ENCODE measurements around the gene CLIC3.

CLIC3 gene

GRCh38 chr9:136996361-136997292 is at the start of gene CLIC3:
Gene CLIC3, minus strand, starts transcription at chr9:136996568. Its CDS starts 25 bp downstream, at chr9:136996543.
- H3K36me3 Mint-ChIP-seq (ENCODE audit: low read depth) = peaks cover 22% of the 10 kb centered on the region
- H3K27ac Mint-ChIP-seq = peak within 1 kb of the TSS; percentile 65
- intact Hi-C loops (cut with micrococcal nuclease) = loop anchor here (10.0 kb wide), 1 partner anchor 52 kb away; the partner anchor contains the start of genes C8G and FBXW5
- H3K9me3 Mint-ChIP-seq = no peaks in the 10 kb centered on the region
- peaks cover 47% of the 10 kb centered on the region for H3K27me3 Mint-ChIP-seq
- peaks cover 76% of the 10 kb centered on the region for H3K4me1 Mint-ChIP-seq (ENCODE audit: low read depth)
- H3K4me3 Mint-ChIP-seq = peak within 1 kb of the TSS; percentile 69

- peak overlapping the region; percentile 65 for H3K4me3 Mint-ChIP-seq
- H3K4me1 Mint-ChIP-seq (ENCODE audit: low read depth) = peaks cover 21% of the 10 kb centered on the region
- H3K36me3 Mint-ChIP-seq (ENCODE audit: low read depth) = no peaks in the 10 kb centered on the region
- no peaks in the 10 kb centered on the region for H3K9me3 Mint-ChIP-seq
- peaks cover 83% of the 10 kb centered on the region for H3K27me3 Mint-ChIP-seq
- no peak overlapping the region for H3K27ac Mint-ChIP-seq
- intact Hi-C loops (cut with micrococcal nuclease) = loop anchor here (2.0 to 5.0 kb wide), 2 partner anchors 19 to 182 kb away; partner anchors contain the start of genes CYSRT1 and RNF224
Observed at GRCh38 chr9:137045294-137046087, 49.1 kb upstream of the CLIC3 start.

- Mint-ChIP-seq H3K9me3 (no peaks in the 10 kb centered on the region), H3K27me3 (peaks cover 76% of the 10 kb centered on the region), H3K27ac (no peak overlapping the region)
Observed at GRCh38 chr9:137044502-137045177, 48.3 kb upstream of the CLIC3 start.

GRCh38 chr9:137044037-137044436 is 47.7 kb upstream of the CLIC3 start:
- intact Hi-C loops (cut with micrococcal nuclease) = no loop called here
- no peak overlapping the region for H3K4me3 Mint-ChIP-seq

More at GRCh38 chr9:137044502-137045177, 48.3 kb upstream of the CLIC3 start:
- intact Hi-C loops (cut with micrococcal nuclease) = loop anchor here (5.0 kb wide), 1 partner anchor 183 kb away; the partner anchor contains the start of genes CYSRT1 and RNF224
- Mint-ChIP-seq H3K36me3 (ENCODE audit: low read depth) (no peaks in the 10 kb centered on the region), H3K4me3 (no peak overlapping the region), H3K4me1 (ENCODE audit: low read depth) (peaks cover 21% of the 10 kb centered on the region)

GRCh38 chr9:137042751-137043727 is 46.7 kb upstream of the CLIC3 start:
- H3K4me3 Mint-ChIP-seq = no peak overlapping the region
- H3K4me1 Mint-ChIP-seq (ENCODE audit: low read depth) = peaks cover 27% of the 10 kb centered on the region
- H3K9me3 Mint-ChIP-seq = no peaks in the 10 kb centered on the region
- intact Hi-C loops (cut with micrococcal nuclease) = no loop called here
- peaks cover 66% of the 10 kb centered on the region for H3K27me3 Mint-ChIP-seq
- H3K27ac Mint-ChIP-seq = no peak overlapping the region
- H3K36me3 Mint-ChIP-seq (ENCODE audit: low read depth) = peaks cover 11% of the 10 kb centered on the region

More at GRCh38 chr9:137044037-137044436, 47.7 kb upstream of the CLIC3 start:
- no peaks in the 10 kb centered on the region for H3K9me3 Mint-ChIP-seq
- no peak overlapping the region for H3K27ac Mint-ChIP-seq
- peaks cover 73% of the 10 kb centered on the region for H3K27me3 Mint-ChIP-seq
- H3K36me3 Mint-ChIP-seq (ENCODE audit: low read depth) = peaks cover under 1% of the 10 kb centered on the region
- H3K4me1 Mint-ChIP-seq (ENCODE audit: low read depth) = peaks cover 21% of the 10 kb centered on the region

- Mint-ChIP-seq H3K9me3 (no peaks in the 10 kb centered on the region), H3K27me3 (peaks cover 47% of the 10 kb centered on the region), H3K27ac (no peak overlapping the region), H3K4me1 (ENCODE audit: low read depth) (peaks cover 34% of the 10 kb centered on the region), H3K4me3 (no peak overlapping the region), H3K36me3 (ENCODE audit: low read depth) (peaks cover 30% of the 10 kb centered on the region)
- intact Hi-C loops (cut with micrococcal nuclease) = no loop called here
Observed at GRCh38 chr9:137041124-137041523, 44.8 kb upstream of the CLIC3 start.

GRCh38 chr9:137040568-137040967 is 44.2 kb upstream of the CLIC3 start:
- Mint-ChIP-seq H3K4me1 (ENCODE audit: low read depth) (peaks cover 39% of the 10 kb centered on the region), H3K27me3 (peaks cover 44% of the 10 kb centered on the region), H3K27ac (no peak overlapping the region), H3K4me3 (no peak overlapping the region), H3K9me3 (no peaks in the 10 kb centered on the region), H3K36me3 (ENCODE audit: low read depth) (peaks cover 35% of the 10 kb centered on the region)
- intact Hi-C loops (cut with micrococcal nuclease) = no loop called here

- no peak overlapping the region for H3K4me3 Mint-ChIP-seq
- H3K27me3 Mint-ChIP-seq = peaks cover 36% of the 10 kb centered on the region
- intact Hi-C loops (cut with micrococcal nuclease) = no loop called here
- peaks cover 40% of the 10 kb centered on the region for H3K4me1 Mint-ChIP-seq (ENCODE audit: low read depth)
- no peaks in the 10 kb centered on the region for H3K9me3 Mint-ChIP-seq
- H3K36me3 Mint-ChIP-seq (ENCODE audit: low read depth) = peaks cover 43% of the 10 kb centered on the region
- no peak overlapping the region for H3K27ac Mint-ChIP-seq
Observed at GRCh38 chr9:137039611-137040366, 43.4 kb upstream of the CLIC3 start.

GRCh38 chr9:137038916-137039315 is 42.5 kb upstream of the CLIC3 start:
- Mint-ChIP-seq H3K27ac (no peak overlapping the region), H3K36me3 (ENCODE audit: low read depth) (peaks cover 49% of the 10 kb centered on the region), H3K27me3 (peaks cover 27% of the 10 kb centered on the region), H3K9me3 (no peaks in the 10 kb centered on the region), H3K4me3 (no peak overlapping the region), H3K4me1 (ENCODE audit: low read depth) (peaks cover 40% of the 10 kb centered on the region)
- intact Hi-C loops (cut with micrococcal nuclease) = no loop called here

GRCh38 chr9:137037483-137037882 is 41.1 kb upstream of the CLIC3 start:
- no peak overlapping the region for H3K4me3 Mint-ChIP-seq

GRCh38 chr9:137037035-137037434 is 40.7 kb upstream of the CLIC3 start:
- H3K27ac Mint-ChIP-seq = no peak overlapping the region
- intact Hi-C loops (cut with micrococcal nuclease) = no loop called here
- H3K27me3 Mint-ChIP-seq = peaks cover 11% of the 10 kb centered on the region
- H3K4me1 Mint-ChIP-seq (ENCODE audit: low read depth) = peaks cover 57% of the 10 kb centered on the region
- H3K36me3 Mint-ChIP-seq (ENCODE audit: low read depth) = peaks cover 62% of the 10 kb centered on the region
- no peaks in the 10 kb centered on the region for H3K9me3 Mint-ChIP-seq
- no peak overlapping the region for H3K4me3 Mint-ChIP-seq

More at GRCh38 chr9:137037483-137037882, 41.1 kb upstream of the CLIC3 start:
- H3K9me3 Mint-ChIP-seq = no peaks in the 10 kb centered on the region
- intact Hi-C loops (cut with micrococcal nuclease) = no loop called here
- peaks cover 53% of the 10 kb centered on the region for H3K4me1 Mint-ChIP-seq (ENCODE audit: low read depth)
- no peak overlapping the region for H3K27ac Mint-ChIP-seq
- peaks cover 61% of the 10 kb centered on the region for H3K36me3 Mint-ChIP-seq (ENCODE audit: low read depth)
- peaks cover 14% of the 10 kb centered on the region for H3K27me3 Mint-ChIP-seq

- Mint-ChIP-seq H3K27me3 (peaks cover 5% of the 10 kb centered on the region), H3K4me1 (ENCODE audit: low read depth) (peaks cover 67% of the 10 kb centered on the region), H3K4me3 (no peak overlapping the region), H3K36me3 (ENCODE audit: low read depth) (peaks cover 62% of the 10 kb centered on the region), H3K27ac (no peak overlapping the region), H3K9me3 (no peaks in the 10 kb centered on the region)
- intact Hi-C loops (cut with micrococcal nuclease) = loop anchor here (1.0 to 2.0 kb wide), 2 partner anchors 88 to 249 kb away; no protein-coding TSS in a partner anchor
Observed at GRCh38 chr9:137035937-137036336, 39.6 kb upstream of the CLIC3 start.
